B cell (primary cell): Measurements from ENCODE around the gene KISS1R. TPM values are rescaled to one million over a fixed set of nuclear protein-coding genes. Genes with fewer than 3 reads are reported as not detected.
A peak's percentile ranks its signal among the peaks of the same experiment; 100 is the strongest.

Source experiments
- ATAC-seq: fragments of 200-7000 bp; cut with Tn5 transposase; one replicate; pipeline ENCODE4 v1.10.0; 2021; ENCODE audit warnings: low read depth, mild to moderate bottlenecking, moderate number of reproducible peaks, moderate library complexity
- CTCF ChIA-PET: fragments of 350-600 bp; sonication (Branson Sonifier 250); formaldehyde crosslinking; loops from one replicate; lab custom pipeline; 2021; ENCODE audit warnings: antibody characterized with exemption, inconsistent platforms; lab: Charles Lee
- POLR2A ChIA-PET: fragments of 350-600 bp; sonication (Branson Sonifier 250); formaldehyde crosslinking; loops from one replicate; lab custom pipeline; 2021; ENCODE audit warnings: antibody characterized with exemption; lab: Charles Lee
- DNase-seq: peaks from one replicate; pipeline ENCODE4 v3.0.0; 2013
- H2AFZ ChIP-seq: 2 replicates; pipeline ENCODE4 v1.6.1; 2012; ENCODE audit warnings: mild to moderate bottlenecking, low read depth, low read length; ENCODE audit not compliant: insufficient read depth, poor library complexity, severe bottlenecking
- H3K27ac ChIP-seq, 2 donors: 1 replicate in 1 of 2; 2 replicates in 1 of 2; pipeline ENCODE4 v1.5.1; 2012 to 2013; ENCODE audit warnings: low read length in 2 of 2, mild to moderate bottlenecking in 2 of 2, moderate library complexity in 1 of 2
- H3K27me3 ChIP-seq, 4 experiments: fragments of 200-600 bp in 1 of 4; sonication (generic) in 1 of 4; replicated peaks in 1 of 4; 1 replicate in 2 of 4; 2 replicates in 2 of 4; pipeline versions ENCODE4 v1.6.1 to v1.7.0; 2013 to 2016; ENCODE audit warnings: low read length in 3 of 4, mild to moderate bottlenecking in 2 of 4, mixed read lengths in 1 of 4, moderate library complexity in 1 of 4; ENCODE audit not compliant: insufficient read depth in 4 of 4, control insufficient read depth in 3 of 4; ENCODE audit errors: control extremely low read depth in 1 of 4
- H3K36me3 ChIP-seq, 2 experiments: replicated peaks in 1 of 2; 1 replicate in 1 of 2; 2 replicates in 1 of 2; pipeline versions ENCODE4 v1.6.1 to v1.7.1; 2013; ENCODE audit warnings: low read length in 1 of 2; ENCODE audit not compliant: insufficient read depth in 2 of 2, control insufficient read depth in 1 of 2; ENCODE audit errors: control extremely low read depth in 1 of 2, extremely low read depth in 1 of 2
- H3K4me1 ChIP-seq, 2 donors: fragments of 200-600 bp in 1 of 2; sonication (generic) in 1 of 2; 1 replicate in 1 of 2; 2 replicates in 1 of 2; pipeline versions ENCODE4 v1.5.1 to v1.6.1; 2013 to 2017; ENCODE audit warnings: low read length in 2 of 2; ENCODE audit not compliant: control insufficient read depth in 2 of 2, insufficient read depth in 2 of 2
- H3K4me2 ChIP-seq: replicated peaks from 2 replicates; pipeline ENCODE3; 2012; ENCODE audit warnings: mild to moderate bottlenecking, low read depth, low read length; ENCODE audit not compliant: poor library complexity, severe bottlenecking
- H3K4me3 ChIP-seq, 5 experiments: fragments of 200-600 bp in 1 of 5; sonication (generic) in 1 of 5; 1 replicate in 3 of 5; 2 replicates in 2 of 5; pipeline versions ENCODE4 v1.5.1 to v1.7.0; 2011 to 2016; ENCODE audit warnings: low read length in 4 of 5, mild to moderate bottlenecking in 4 of 5, low read depth in 2 of 5, control low read depth in 1 of 5, moderate library complexity in 1 of 5; ENCODE audit not compliant: insufficient read depth in 1 of 5; ENCODE audit errors: control extremely low read depth in 1 of 5, extremely low read depth in 1 of 5
- H3K79me2 ChIP-seq: fragments of 200-600 bp; sonication (generic); one replicate; pipeline ENCODE4 v1.6.0; 2016; ENCODE audit warnings: low read length; ENCODE audit not compliant: control insufficient read depth, insufficient read depth
- H3K9ac ChIP-seq: fragments of 200-600 bp; sonication (generic); 2 replicates; pipeline ENCODE4 v1.6.1; 2017; ENCODE audit warnings: mild to moderate bottlenecking, low read length, moderate library complexity
- H3K9me3 ChIP-seq, 3 donors: one replicate each; pipeline versions ENCODE4 v1.6.1 to v1.7.1; 2013; ENCODE audit warnings: low read length in 2 of 3; ENCODE audit not compliant: control insufficient read depth in 2 of 3, insufficient read depth in 1 of 3; ENCODE audit errors: control extremely low read depth in 1 of 3
- H4K20me1 ChIP-seq: 2 replicates; pipeline ENCODE4 v1.6.0; 2012; ENCODE audit warnings: mild to moderate bottlenecking, low read length; ENCODE audit not compliant: insufficient read depth, control insufficient read depth, poor library complexity, severe bottlenecking
- H3K27ac Mint-ChIP-seq: one replicate; pipeline ENCODE4 v1.8.0; 2021; ENCODE audit warnings: mixed read lengths
- H3K27me3 Mint-ChIP-seq: one replicate; pipeline ENCODE4 v1.8.0; 2021; ENCODE audit warnings: mixed read lengths
- H3K4me1 Mint-ChIP-seq: one replicate; pipeline ENCODE4 v1.8.0; 2021; ENCODE audit warnings: mixed read lengths
- H3K4me3 Mint-ChIP-seq: one replicate; pipeline ENCODE4 v1.8.0; 2021; ENCODE audit warnings: mixed read lengths
- H3K9me3 Mint-ChIP-seq: one replicate; pipeline ENCODE4 v1.8.0; 2022; ENCODE audit warnings: mixed read lengths; ENCODE audit not compliant: insufficient read depth
- CTCF ChIP-seq: fragments of 200-600 bp; IDR thresholded peaks from one replicate; pipeline ENCODE4 v1.8.0; 2022; ENCODE audit warnings: antibody characterized with exemption, mild to moderate bottlenecking
- EZH2 ChIP-seq: IDR thresholded peaks from 2 replicates; pipeline ENCODE4 v1.6.1; 2012; ENCODE audit warnings: borderline replicate concordance, low read depth, mild to moderate bottlenecking, moderate library complexity, low read length; ENCODE audit not compliant: insufficient read depth, poor library complexity, severe bottlenecking
- WGBS: methylation state at CpG from one replicate; pipeline ENCODE4 v1.1.5; 2013; ENCODE audit warnings: missing lambda C conversion rate; ENCODE audit not compliant: insufficient coverage; 5-methylcytosine and 5-hydroxymethylcytosine counted together
- intact Hi-C: fragments of 100-400 bp; cut with micrococcal nuclease; formaldehyde crosslinking; loops from one replicate; pipeline ENCODE4 v1.10.0; 2022
- polyA plus RNA-seq: library from polyadenylated mRNA; depleted of rRNA; stranded (reverse); fragments of >200 nt; gene quantifications from 2 replicates; pipeline ENCODE4 v1.2.3, GENCODE V29; 2012
- total RNA-seq, 2 donors: library from RNA; stranded (reverse); fragments of 120-200 nt in 1 of 2; gene quantifications; 1 replicate in 1 of 2; 2 replicates in 1 of 2; pipeline versions ENCODE4 v1.2.3 to v1.2.4, GENCODE V29; 2013 to 2022

KISS1R gene
- total and polyA plus RNA-seq, 2 donors (not counting 1 experiment from before 2014, with no cell fraction given) = 0.79 to 1.3 TPM

DNA sequence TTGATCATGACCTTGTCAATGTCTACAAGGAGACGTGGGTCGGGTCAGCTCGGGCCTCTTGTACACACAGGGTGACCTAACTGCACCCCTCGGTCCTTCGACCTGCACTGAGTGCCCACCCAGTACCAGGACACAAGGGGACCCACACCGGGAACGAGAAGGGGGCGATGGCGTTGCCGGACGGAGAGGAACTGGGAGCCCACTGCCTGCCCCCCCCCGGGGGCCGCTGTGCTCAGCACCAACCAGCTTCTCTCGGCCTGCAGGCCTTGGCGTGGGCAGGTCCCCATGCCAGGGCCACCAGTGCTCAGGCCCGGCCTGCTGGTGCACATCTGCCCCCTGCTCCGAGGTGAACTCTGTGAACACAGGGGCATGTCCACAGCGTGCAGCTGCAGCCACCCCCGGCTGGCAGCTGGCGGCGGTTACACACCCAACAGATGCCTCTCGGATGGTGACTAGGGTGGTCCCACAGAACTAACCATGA is 43.5 kb upstream of the KISS1R start:
- Histone ChIP-seq H4K20me1 (peaks cover 7% of the 10 kb centered on the region), H3K79me2 (no peaks in the 10 kb centered on the region), H3K4me2 (no peak overlapping the region), H3K9ac (no peak overlapping the region), H3K27me3 (no peaks in the 10 kb centered on the region), H3K27ac (no peak overlapping the region), H3K4me3 (no peak overlapping the region), H2AFZ (no peak overlapping the region), H3K4me1 (peaks cover 8 to 17% of the 10 kb centered on the region in 2 donors), H3K36me3 (peaks cover 0 to 10% of the 10 kb centered on the region in 2 experiments), H3K9me3 (peaks cover 0 to 3% (median 0%) of the 10 kb centered on the region in 3 donors)
- CTCF ChIA-PET = interaction anchor here (1.5 kb wide), 1 partner anchor 10 kb away, joined by 5 read pairs; no protein-coding TSS in a partner anchor
- POLR2A ChIA-PET = no interaction called here
- Mint-ChIP-seq H3K4me1 (peaks cover 9% of the 10 kb centered on the region), H3K27ac (no peak overlapping the region), H3K9me3 (no peaks in the 10 kb centered on the region), H3K27me3 (no peaks in the 10 kb centered on the region), H3K4me3 (no peak overlapping the region)
- ATAC-seq (no peak), DNase-seq (peak; percentile 34)
- intact Hi-C loops = no loop called here
- 97% methylated on average over 22 of the region's 22 CpGs for WGBS
- TF ChIP-seq CTCF (no peak), EZH2 (no peak)

- Histone ChIP-seq H3K36me3 (peaks cover 0 to 17% of the 10 kb centered on the region in 2 experiments), H3K79me2 (peaks cover 9% of the 10 kb centered on the region), H3K27me3 (no peaks in the 10 kb centered on the region), H3K4me1 (peaks cover 8 to 17% of the 10 kb centered on the region in 2 donors), H2AFZ (no peak overlapping the region), H3K4me3 (no peak overlapping the region), H3K4me2 (no peak overlapping the region), H4K20me1 (peaks cover 19% of the 10 kb centered on the region), H3K27ac (no peak overlapping the region), H3K9ac (no peak overlapping the region), H3K9me3 (peaks cover 0 to 3% (median 0%) of the 10 kb centered on the region in 3 donors)
- Mint-ChIP-seq H3K27ac (no peak overlapping the region), H3K4me3 (no peak overlapping the region), H3K27me3 (no peaks in the 10 kb centered on the region), H3K9me3 (no peaks in the 10 kb centered on the region), H3K4me1 (peaks cover 9% of the 10 kb centered on the region)
- TF ChIP-seq CTCF (no peak), EZH2 (no peak)
- intact Hi-C loops = no loop called here
- POLR2A ChIA-PET = interaction anchor here (1.5 kb wide), 1 partner anchor 33 kb away, joined by 4 read pairs; no protein-coding TSS in a partner anchor
- WGBS = 95% methylated on average over 23 of the region's 28 CpGs
- DNase-seq (peak; percentile 47), ATAC-seq (no peak)
- CTCF ChIA-PET = interaction anchor here (0.8 to 2.1 kb wide), 3 partner anchors 12 to 43 kb away, joined by 3 to 6 read pairs (median 3); no protein-coding TSS in a partner anchor
Observed at GRCh38 chr19:875265-875879, 41.8 kb upstream of the KISS1R start.
